CD14-positive monocyte (primary cell): ENCODE measurements around the gene MLYCD. TPM values are rescaled to one million over a fixed set of nuclear protein-coding genes. Genes with fewer than 3 reads are reported as not detected.

Experiments used
- DNase-seq, 3 donors: peaks; one replicate each; pipeline ENCODE4 v3.0.0-alpha.2; 2011 to 2022
- H2AFZ ChIP-seq: 2 replicates; pipeline ENCODE4 v1.6.0; 2012; ENCODE audit warnings: mild to moderate bottlenecking, low read depth, low read length, inconsistent platforms; ENCODE audit not compliant: insufficient read depth, poor library complexity, severe bottlenecking
- H3K27ac ChIP-seq, 2 donors: 1 replicate in 1 of 2; 2 replicates in 1 of 2; pipeline ENCODE4 v1.5.1; 2012 to 2013; ENCODE audit warnings: low read length in 2 of 2, control low read depth in 1 of 2, inconsistent platforms in 1 of 2, low read depth in 1 of 2, mild to moderate bottlenecking in 1 of 2
- H3K27me3 ChIP-seq, 2 donors: one replicate each; pipeline versions ENCODE4 v1.6.0 to v1.6.1; 2011 to 2013; ENCODE audit warnings: low read length in 2 of 2; ENCODE audit not compliant: control insufficient read depth in 2 of 2, insufficient read depth in 2 of 2
- H3K36me3 ChIP-seq, 2 donors: replicated peaks in 1 of 2; 1 replicate in 1 of 2; 2 replicates in 1 of 2; pipeline versions ENCODE4 v1.5.1 to v1.6.1; 2012 to 2013; ENCODE audit warnings: low read length in 2 of 2, control low read depth in 1 of 2, inconsistent platforms in 1 of 2, mild to moderate bottlenecking in 1 of 2; ENCODE audit not compliant: insufficient read depth in 2 of 2, control insufficient read depth in 1 of 2
- H3K4me1 ChIP-seq, 2 donors: 1 replicate in 1 of 2; 2 replicates in 1 of 2; pipeline versions ENCODE4 v1.5.1 to v1.6.1; 2012 to 2013; ENCODE audit warnings: low read length in 2 of 2, control low read depth in 1 of 2, inconsistent platforms in 1 of 2, mild to moderate bottlenecking in 1 of 2, moderate library complexity in 1 of 2; ENCODE audit not compliant: insufficient read depth in 2 of 2, control insufficient read depth in 1 of 2
- H3K4me2 ChIP-seq: replicated peaks from 2 replicates; pipeline ENCODE3; 2012; ENCODE audit warnings: low read length, moderate library complexity, mild to moderate bottlenecking; ENCODE audit not compliant: poor library complexity, severe bottlenecking; ENCODE audit errors: extremely low read depth
- H3K4me3 ChIP-seq, 3 experiments: fragments of 200-600 bp in 1 of 3; sonication (generic) in 1 of 3; replicated peaks in 1 of 3; 1 replicate in 2 of 3; 2 replicates in 1 of 3; pipeline ENCODE4 v1.5.1; 2011 to 2013; ENCODE audit warnings: low read length in 3 of 3, mild to moderate bottlenecking in 3 of 3, control low read depth in 2 of 3, low read depth in 2 of 3, inconsistent platforms in 1 of 3, moderate library complexity in 1 of 3
- H3K79me2 ChIP-seq: 2 replicates; pipeline ENCODE4 v1.6.0; 2012; ENCODE audit warnings: mild to moderate bottlenecking, control low read depth, inconsistent platforms, low read length, moderate library complexity; ENCODE audit not compliant: insufficient read depth
- H3K9ac ChIP-seq: 2 replicates; pipeline ENCODE4 v1.6.0; 2017; ENCODE audit warnings: low read length, mild to moderate bottlenecking; ENCODE audit not compliant: insufficient read depth, poor library complexity, severe bottlenecking
- H3K9me3 ChIP-seq, 2 donors: replicated peaks in 1 of 2; 1 replicate in 1 of 2; 2 replicates in 1 of 2; pipeline versions ENCODE4 v1.5.1 to v1.6.1; 2012 to 2013; ENCODE audit warnings: low read length in 2 of 2, control low read depth in 1 of 2; ENCODE audit not compliant: control insufficient read depth in 1 of 2, insufficient read depth in 1 of 2
- H4K20me1 ChIP-seq: 2 replicates; pipeline ENCODE4 v1.6.0; 2012; ENCODE audit warnings: mild to moderate bottlenecking, low read length, control low read depth, moderate library complexity; ENCODE audit not compliant: insufficient read depth
- H3K27ac Mint-ChIP-seq, 7 donors: one replicate each; pipeline ENCODE4 v1.8.0; 2020; ENCODE audit warnings: mild to moderate bottlenecking in 7 of 7, mixed read lengths in 7 of 7, moderate library complexity in 6 of 7, inconsistent platforms in 2 of 7
- H3K27me3 Mint-ChIP-seq, 3 donors: one replicate each; pipeline ENCODE4 v1.8.0; 2021 to 2022; ENCODE audit warnings: low read depth in 3 of 3, mild to moderate bottlenecking in 3 of 3, mixed read lengths in 3 of 3, moderate library complexity in 3 of 3, inconsistent platforms in 1 of 3
- H3K36me3 Mint-ChIP-seq, 2 donors: one replicate each; pipeline ENCODE4 v1.8.0; 2020; ENCODE audit warnings: mixed read lengths in 2 of 2, inconsistent platforms in 1 of 2, mild to moderate bottlenecking in 1 of 2
- H3K4me1 Mint-ChIP-seq: one replicate; pipeline ENCODE4 v1.8.0; 2020; ENCODE audit warnings: mild to moderate bottlenecking, mixed read lengths
- H3K4me3 Mint-ChIP-seq, 2 donors: one replicate each; pipeline ENCODE4 v1.8.0; 2020; ENCODE audit warnings: mild to moderate bottlenecking in 2 of 2, mixed read lengths in 2 of 2, moderate library complexity in 1 of 2
- H3K9me3 Mint-ChIP-seq, 7 donors: one replicate each; pipeline ENCODE4 v1.8.0; 2020 to 2022; ENCODE audit warnings: mixed read lengths in 7 of 7, mild to moderate bottlenecking in 6 of 7, moderate library complexity in 6 of 7, inconsistent platforms in 2 of 7
- CTCF ChIP-seq: fragments of 200-600 bp; IDR thresholded peaks from one replicate; pipeline ENCODE4 v1.8.0; 2022; ENCODE audit warnings: antibody characterized with exemption, mild to moderate bottlenecking
- WGBS: methylation state at CpG from one replicate; pipeline ENCODE4 v1.1.5; 2013; ENCODE audit warnings: missing lambda C conversion rate; ENCODE audit not compliant: insufficient coverage; 5-methylcytosine and 5-hydroxymethylcytosine counted together
- intact Hi-C, 2 donors: fragments of 100-400 bp; cut with micrococcal nuclease; formaldehyde crosslinking; loops; one replicate each; pipeline versions ENCODE4 v1.15.0 to v1.15.1; 2023
- polyA plus RNA-seq, 3 donors: library from polyadenylated mRNA; depleted of rRNA in 1 of 3; unstranded in 2 of 3; stranded (reverse) in 1 of 3; fragments of 300-500 nt in 2 of 3; fragments of >200 nt in 1 of 3; fragmentation: Illumina TruSeq in 2 of 3; gene quantifications; 1 replicate in 2 of 3; 2 replicates in 1 of 3; pipeline ENCODE4 v1.2.3, GENCODE V29; 2012 to 2021

MLYCD gene
- polyA plus RNA-seq, 3 donors, result 1.2 to 2.4 (median 1.3) TPM

- Histone ChIP-seq H3K36me3 (no peaks in the 10 kb centered on the region), H2AFZ (no peak overlapping the region), H3K9ac (no peak overlapping the region), H3K4me2 (no peak overlapping the region), H3K4me3 (no peak overlapping the region), H3K4me1 (no peaks in the 10 kb centered on the region), H3K27me3 (no peaks in the 10 kb centered on the region), H3K79me2 (no peaks in the 10 kb centered on the region), H3K9me3 (no peaks in the 10 kb centered on the region), H3K27ac (no peak overlapping the region), H4K20me1 (no peaks in the 10 kb centered on the region)
- DNase-seq, result no peak
- no peaks in the 10 kb centered on the region for H3K9me3 Mint-ChIP-seq
- peak overlapping the region in 2 of 7 donors; percentile 40 to 58 for H3K27ac Mint-ChIP-seq
- H3K4me1 Mint-ChIP-seq, result no peaks in the 10 kb centered on the region
- no peak for TF ChIP-seq CTCF
- H3K27me3 Mint-ChIP-seq, result peaks cover 0 to 9% (median 5%) of the 10 kb centered on the region in 3 donors
- 95% methylated on average over 18 of the region's 24 CpGs for WGBS
- intact Hi-C loops, result no loop called here
- no peaks in the 10 kb centered on the region for H3K36me3 Mint-ChIP-seq
- no peak overlapping the region for H3K4me3 Mint-ChIP-seq
Observed at GRCh38 chr16:83946154-83946780, 47.4 kb downstream of the MLYCD start.

GRCh38 chr16:83946781-83947566, 48.1 kb downstream of the MLYCD start:
- no peak for DNase-seq
- H3K27ac ChIP-seq, result no peak overlapping the region
- intact Hi-C loops, result no loop called here
- no peaks in the 10 kb centered on the region for H3K4me1 ChIP-seq
- no peak overlapping the region for H3K4me3 ChIP-seq
- no peaks in the 10 kb centered on the region for H3K36me3 ChIP-seq
- H3K36me3 Mint-ChIP-seq, result no peaks in the 10 kb centered on the region
- H3K9me3 ChIP-seq, result no peaks in the 10 kb centered on the region
- WGBS, result 91% methylated on average over 14 of the region's 21 CpGs
- peaks cover 0 to 9% (median 5%) of the 10 kb centered on the region in 3 donors for H3K27me3 Mint-ChIP-seq
- H3K79me2 ChIP-seq, result no peaks in the 10 kb centered on the region
- H4K20me1 ChIP-seq, result no peaks in the 10 kb centered on the region
- no peaks in the 10 kb centered on the region for H3K4me1 Mint-ChIP-seq
- H3K9me3 Mint-ChIP-seq, result no peaks in the 10 kb centered on the region
- peak overlapping the region in 1 of 7 donors; percentile 58 for H3K27ac Mint-ChIP-seq
- H3K27me3 ChIP-seq, result no peaks in the 10 kb centered on the region
- H3K4me3 Mint-ChIP-seq, result no peak overlapping the region
- no peak for TF ChIP-seq CTCF
- H3K4me2 ChIP-seq, result no peak overlapping the region
- H2AFZ ChIP-seq, result no peak overlapping the region
- H3K9ac ChIP-seq, result no peak overlapping the region
